Smooth muscle cell (in vitro differentiated cells): ENCODE results near the gene SLC24A3. TPM values are rescaled to one million over a fixed set of nuclear protein-coding genes. Genes with fewer than 3 reads are reported as not detected.

Experiments used
- DNase-seq: peaks from one replicate; lab custom pipeline; 2025; ENCODE audit not compliant: unreplicated experiment; lab: John Stamatoyannopoulos, UW
- H2AFZ ChIP-seq: fragments of 200-600 bp; sonication (generic); 2 replicates; pipeline ENCODE4 v1.6.0; 2016; ENCODE audit warnings: antibody characterized with exemption, low read depth, mild to moderate bottlenecking
- H3F3A ChIP-seq: fragments of 200-600 bp; sonication (generic); 2 replicates; pipeline ENCODE4 v1.6.0; 2017; ENCODE audit warnings: antibody characterized with exemption, low read depth
- H3K27ac ChIP-seq: fragments of 200-600 bp; sonication (generic); 2 replicates; pipeline ENCODE4 v1.5.1; 2016; ENCODE audit warnings: low read depth, mild to moderate bottlenecking
- H3K27me3 ChIP-seq: fragments of 200-600 bp; sonication (generic); 2 replicates; pipeline ENCODE4 v1.6.1; 2016; ENCODE audit warnings: low read depth, mild to moderate bottlenecking
- H3K36me3 ChIP-seq: fragments of 200-600 bp; sonication (generic); 2 replicates; pipeline ENCODE4 v1.5.1; 2016; ENCODE audit warnings: low read depth
- H3K4me1 ChIP-seq: fragments of 200-600 bp; sonication (generic); 2 replicates; pipeline ENCODE4 v1.5.1; 2016; ENCODE audit warnings: low read depth
- H3K4me2 ChIP-seq: fragments of 200-600 bp; sonication (generic); 2 replicates; pipeline ENCODE4 v1.6.0; 2016; ENCODE audit warnings: mild to moderate bottlenecking
- H3K4me3 ChIP-seq: fragments of 200-600 bp; sonication (generic); 2 replicates; pipeline ENCODE4 v1.5.1; 2016; ENCODE audit warnings: mild to moderate bottlenecking
- H3K79me2 ChIP-seq: fragments of 200-600 bp; sonication (generic); 2 replicates; pipeline ENCODE4 v1.6.0; 2016; ENCODE audit warnings: low read depth, mild to moderate bottlenecking
- H3K9ac ChIP-seq: fragments of 200-600 bp; sonication (generic); 2 replicates; pipeline ENCODE4 v1.6.0; 2016; ENCODE audit warnings: low read depth
- H3K9me3 ChIP-seq: fragments of 200-600 bp; sonication (generic); replicated peaks from 2 replicates; pipeline ENCODE4 v1.5.1; 2016; ENCODE audit warnings: low read depth
- H4K20me1 ChIP-seq: fragments of 200-600 bp; sonication (generic); 2 replicates; pipeline ENCODE4 v1.6.0; 2016; ENCODE audit warnings: low read depth
- WGBS: methylation state at CpG from one replicate; pipeline ENCODE4 v1.1.7; 2016; ENCODE audit warnings: low lambda C conversion rate; 5-methylcytosine and 5-hydroxymethylcytosine counted together
- polyA plus RNA-seq: library from polyadenylated mRNA; unstranded; fragments of >200 nt; fragmentation: Nextera tagmentation; extraction: Ambion mirVana; gene quantifications from 2 replicates; pipeline ENCODE4 v1.2.1, GENCODE V29; 2016
- total RNA-seq: library from RNA; depleted of rRNA; stranded (reverse); fragments of >200 nt; gene quantifications from 2 replicates; pipeline ENCODE4 v1.2.3, GENCODE V29; 2014
- TF ChIP-seq, protein P1 (sequence below): fragments of 200-600 bp; sonication (generic); IDR thresholded peaks from 2 replicates; pipeline ENCODE4 v1.5.1; 2017; ENCODE audit warnings: borderline replicate concordance, mild to moderate bottlenecking, antibody characterized with exemption; ENCODE audit not compliant: insufficient read depth, poor library complexity, severe bottlenecking

SLC24A3 gene
- total and polyA plus RNA-seq, 2 experiments from 2014 or later: 2.5 to 3.2 TPM

- TF ChIP-seq, protein P1, sequence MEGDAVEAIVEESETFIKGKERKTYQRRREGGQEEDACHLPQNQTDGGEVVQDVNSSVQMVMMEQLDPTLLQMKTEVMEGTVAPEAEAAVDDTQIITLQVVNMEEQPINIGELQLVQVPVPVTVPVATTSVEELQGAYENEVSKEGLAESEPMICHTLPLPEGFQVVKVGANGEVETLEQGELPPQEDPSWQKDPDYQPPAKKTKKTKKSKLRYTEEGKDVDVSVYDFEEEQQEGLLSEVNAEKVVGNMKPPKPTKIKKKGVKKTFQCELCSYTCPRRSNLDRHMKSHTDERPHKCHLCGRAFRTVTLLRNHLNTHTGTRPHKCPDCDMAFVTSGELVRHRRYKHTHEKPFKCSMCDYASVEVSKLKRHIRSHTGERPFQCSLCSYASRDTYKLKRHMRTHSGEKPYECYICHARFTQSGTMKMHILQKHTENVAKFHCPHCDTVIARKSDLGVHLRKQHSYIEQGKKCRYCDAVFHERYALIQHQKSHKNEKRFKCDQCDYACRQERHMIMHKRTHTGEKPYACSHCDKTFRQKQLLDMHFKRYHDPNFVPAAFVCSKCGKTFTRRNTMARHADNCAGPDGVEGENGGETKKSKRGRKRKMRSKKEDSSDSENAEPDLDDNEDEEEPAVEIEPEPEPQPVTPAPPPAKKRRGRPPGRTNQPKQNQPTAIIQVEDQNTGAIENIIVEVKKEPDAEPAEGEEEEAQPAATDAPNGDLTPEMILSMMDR: no peak
- no peaks in the 10 kb centered on the region for H3K36me3 ChIP-seq
- no peak for DNase-seq
- no peak overlapping the region for H3K4me3 ChIP-seq
- H3K79me2 ChIP-seq: no peaks in the 10 kb centered on the region
- H3K9me3 ChIP-seq: no peaks in the 10 kb centered on the region
- no peak overlapping the region for H3K4me2 ChIP-seq
- WGBS: 69% methylated on average over 9 of the region's 9 CpGs
- no peaks in the 10 kb centered on the region for H3K27me3 ChIP-seq
- no peak overlapping the region for H3K27ac ChIP-seq
- H3F3A ChIP-seq: no peaks in the 10 kb centered on the region
- no peaks in the 10 kb centered on the region for H4K20me1 ChIP-seq
- H2AFZ ChIP-seq: no peak overlapping the region
- peaks cover 8% of the 10 kb centered on the region for H3K4me1 ChIP-seq
- no peak overlapping the region for H3K9ac ChIP-seq
These were observed 210.9 kb downstream of the SLC24A3 start for GRCh38 chr20:19423097-19423899.

DNA sequence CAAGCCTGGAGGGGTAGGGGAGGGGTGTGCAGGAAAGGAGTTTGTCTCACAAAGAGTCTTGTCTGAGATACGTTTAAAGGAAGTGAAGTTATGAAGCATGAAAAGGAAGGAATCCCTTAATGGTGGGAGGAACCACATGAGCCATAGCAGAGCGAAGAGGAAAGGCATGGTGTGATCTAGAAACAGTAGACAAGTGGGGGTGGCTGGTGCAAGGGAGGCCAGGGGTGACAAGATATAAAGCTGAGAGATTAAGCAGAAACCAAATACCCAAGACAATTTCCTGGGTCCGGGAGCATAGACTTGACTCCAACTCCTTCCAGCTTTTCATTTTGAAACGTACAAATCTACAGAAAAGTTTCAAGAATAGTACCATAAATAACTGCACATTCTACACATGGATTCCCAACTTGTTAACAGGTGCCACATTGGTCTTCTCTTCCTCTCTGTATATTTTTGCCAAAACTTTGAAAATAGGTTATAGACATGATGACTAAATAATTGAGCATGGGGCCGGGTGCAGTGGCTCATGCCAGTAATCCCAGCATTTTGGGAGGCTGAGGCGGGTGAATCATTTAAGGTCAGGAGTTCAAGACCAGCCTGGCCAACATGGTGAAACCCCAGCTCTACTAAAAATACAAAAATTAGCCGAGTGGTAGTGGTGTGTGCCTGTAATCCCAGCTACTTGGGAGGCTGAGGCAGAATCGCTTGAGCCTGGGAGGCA lies 211.6 kb downstream of the SLC24A3 start:
- Histone ChIP-seq H4K20me1 (no peaks in the 10 kb centered on the region), H3K27me3 (no peaks in the 10 kb centered on the region), H2AFZ (no peak overlapping the region), H3K9me3 (no peaks in the 10 kb centered on the region), H3K4me1 (peaks cover 8% of the 10 kb centered on the region), H3K4me2 (no peak overlapping the region), H3K79me2 (no peaks in the 10 kb centered on the region), H3F3A (no peaks in the 10 kb centered on the region), H3K27ac (no peak overlapping the region), H3K36me3 (no peaks in the 10 kb centered on the region), H3K9ac (no peak overlapping the region), H3K4me3 (no peak overlapping the region)
- WGBS: 71% methylated on average over 8 of the region's 8 CpGs
- TF ChIP-seq, protein P1: no peak
- DNase-seq: no peak

DNA sequence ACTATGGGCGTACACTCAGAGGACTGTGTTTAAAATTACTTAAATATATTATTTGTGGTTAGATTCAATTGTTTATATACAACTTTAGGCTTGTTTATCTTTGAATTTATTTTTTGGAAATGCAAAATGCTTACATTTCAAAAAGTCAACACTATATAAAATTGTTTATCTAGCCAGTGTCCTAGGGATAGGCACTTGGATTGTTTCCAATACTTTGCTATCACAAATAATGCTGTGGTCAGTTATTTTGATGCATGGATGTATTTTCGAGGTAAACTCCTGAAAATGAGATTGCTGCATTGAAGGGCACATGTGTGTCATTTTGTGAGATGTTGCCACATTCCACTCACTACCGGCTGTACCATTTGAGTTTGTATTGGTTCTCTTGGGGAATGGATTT lies 213.9 kb downstream of the SLC24A3 start:
- Histone ChIP-seq H3K4me3 (no peak overlapping the region), H3K36me3 (no peaks in the 10 kb centered on the region), H2AFZ (no peak overlapping the region), H3K27ac (no peak overlapping the region), H3F3A (no peaks in the 10 kb centered on the region), H3K9me3 (no peaks in the 10 kb centered on the region), H3K4me2 (no peak overlapping the region), H3K9ac (no peak overlapping the region), H3K79me2 (no peaks in the 10 kb centered on the region), H3K27me3 (no peaks in the 10 kb centered on the region), H3K4me1 (peaks cover 8% of the 10 kb centered on the region), H4K20me1 (no peaks in the 10 kb centered on the region)
- 89% methylated on average over 3 of the region's 3 CpGs for WGBS
- TF ChIP-seq, protein P1: no peak
- DNase-seq: no peak

DNA sequence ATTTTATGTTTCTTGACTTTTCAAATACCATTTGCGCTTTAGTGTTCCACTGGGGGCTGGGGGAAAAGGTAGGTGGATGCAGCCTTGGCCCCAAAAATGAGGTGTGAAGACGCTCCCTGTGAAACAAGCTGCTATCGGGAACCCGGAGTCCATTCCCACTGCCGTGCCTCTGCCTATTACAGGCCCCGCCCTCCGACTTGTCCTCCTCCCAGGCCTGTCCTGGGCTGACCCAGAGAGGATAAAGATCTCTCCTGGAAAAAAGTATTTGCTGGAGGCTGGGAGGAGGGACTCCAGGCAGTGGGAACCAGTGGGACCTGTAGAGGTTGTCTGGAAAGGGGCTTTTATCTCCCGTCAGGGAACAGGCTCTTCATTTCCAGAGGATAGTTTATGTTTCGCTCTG lies 215.0 kb downstream of the SLC24A3 start:
- TF ChIP-seq, protein P1: no peak
- Histone ChIP-seq H3K79me2 (no peaks in the 10 kb centered on the region), H3K36me3 (no peaks in the 10 kb centered on the region), H3K4me2 (no peak overlapping the region), H3K27me3 (no peaks in the 10 kb centered on the region), H2AFZ (no peak overlapping the region), H3K4me1 (peaks cover 8% of the 10 kb centered on the region), H3K9ac (no peak overlapping the region), H3K4me3 (no peak overlapping the region), H3K27ac (no peak overlapping the region), H3K9me3 (no peaks in the 10 kb centered on the region), H3F3A (no peaks in the 10 kb centered on the region), H4K20me1 (no peaks in the 10 kb centered on the region)
- no peak for DNase-seq
- WGBS: 72% methylated on average over 9 of the region's 9 CpGs
